ENCODE results near the gene CEACAM1. TPM values are rescaled to one million over a fixed set of nuclear protein-coding genes. Genes with fewer than 3 reads are reported as not detected.

CEACAM1 gene
- total RNA-seq, 3 donors from 2014 or later (not counting 1 experiment from before 2014, with no cell fraction given), result 1.3 to 1.9 TPM; not detected in 1

- Histone ChIP-seq H3K4me3 (ENCODE audit: low read length) (no peak overlapping the region), H3K27me3 (ENCODE audit: control insufficient read depth, insufficient read depth, low read length) (no peaks in the 10 kb centered on the region), H3K36me3 (ENCODE audit: control insufficient read depth, insufficient read depth, low read length) (no peaks in the 10 kb centered on the region), H3K4me1 (ENCODE audit: control insufficient read depth, insufficient read depth, low read length) (no peaks in the 10 kb centered on the region), H3K27ac (ENCODE audit: low read length) (no peak overlapping the region), H3K9me3 (ENCODE audit: control insufficient read depth, insufficient read depth, low read length) (no peaks in the 10 kb centered on the region)
- Mint-ChIP-seq H3K4me1 (peaks cover 0 to 8% of the 10 kb centered on the region in 2 donors), H3K27ac (no peak overlapping the region), H3K9me3 (no peaks in the 10 kb centered on the region), H3K27me3 (ENCODE audit: low read depth in 2 of 2) (no peaks in the 10 kb centered on the region), H3K4me3 (no peak overlapping the region), H3K36me3 (no peaks in the 10 kb centered on the region)
- intact Hi-C loops (cut with micrococcal nuclease), result no loop called here
- TF ChIP-seq CTCF (IDR thresholded peaks at IDR 0.05), result no peak
- WGBS (ENCODE audit: insufficient coverage), result 31% methylated on average over 2 of the region's 2 CpGs
- no peak for ATAC-seq
- no peak for DNase-seq
Observed at GRCh38 chr19:42459926-42460325, 68.4 kb downstream of the CEACAM1 start.

Other genes with a start within 250 kb of the CEACAM1 start
- gene PRR19, start 226.3 kb downstream of the CEACAM1 start, total RNA-seq, result not detected
- 1 to 10 TPM; 6.1 to 8.9 (median 7.9) TPM for gene PAFAH1B3, start 225.9 kb downstream of the CEACAM1 start, total RNA-seq
- not detected for gene TMEM145, start 215.2 kb downstream of the CEACAM1 start, total RNA-seq
- gene MEGF8, start 202.8 kb downstream of the CEACAM1 start, total RNA-seq, result 10 to 100 TPM in 2 of 3 donors, 1 to 10 TPM in 1; 8.1 to 11.3 (median 10.5) TPM
- 1 to 10 TPM in 1 of 3 donors, not detected in 2; 1.3 TPM for gene CNFN, start 138.2 kb downstream of the CEACAM1 start, total RNA-seq
- gene LIPE, start 101.1 kb downstream of the CEACAM1 start, total RNA-seq, result 10 to 100 TPM in 2 of 3 donors, 1 to 10 TPM in 1; 5.3 to 13.3 (median 11.7) TPM
- gene CXCL17, start 85.5 kb downstream of the CEACAM1 start, total RNA-seq, result not detected
- not detected for gene CEACAM8, start 66.4 kb upstream of the CEACAM1 start, total RNA-seq
- gene PSG3, start 212.0 kb upstream of the CEACAM1 start, total RNA-seq, result not detected
- gene PSG8, start 237.2 kb upstream of the CEACAM1 start, total RNA-seq, result not detected